NCI-H2081 treated with DMSO at 0.1 percent for 48 hours (cell line): ENCODE results near the gene THSD7A.

Experiments used
- DNase-seq: peaks from one replicate; lab custom pipeline; 2025; lab: John Stamatoyannopoulos, UW

The THSD7A gene

GRCh38 chr7:11633310-11633709 lies 198.7 kb downstream of the THSD7A start:
- no peak for DNase-seq

- DNase-seq = no peak
These were observed 201.6 kb downstream of the THSD7A start for GRCh38 chr7:11630355-11630754.

GRCh38 chr7:11625669-11626068 lies 206.3 kb downstream of the THSD7A start:
- DNase-seq = no peak

GRCh38 chr7:11623093-11623678 lies 208.8 kb downstream of the THSD7A start:
- no peak for DNase-seq

GRCh38 chr7:11620406-11621253 lies 211.4 kb downstream of the THSD7A start:
- DNase-seq = no peak

- no peak for DNase-seq
These were observed 215.5 kb downstream of the THSD7A start for GRCh38 chr7:11616466-11616865.

- no peak for DNase-seq
These were observed 216.8 kb downstream of the THSD7A start for GRCh38 chr7:11615174-11615573.

GRCh38 chr7:11613292-11613930 lies 218.6 kb downstream of the THSD7A start:
- no peak for DNase-seq

- no peak for DNase-seq
These were observed 219.3 kb downstream of the THSD7A start for GRCh38 chr7:11612737-11613136.

GRCh38 chr7:11609096-11609670 lies 222.8 kb downstream of the THSD7A start:
- DNase-seq = no peak

GRCh38 chr7:11607686-11608085 lies 224.3 kb downstream of the THSD7A start:
- no peak for DNase-seq

- DNase-seq = no peak
These were observed 226.2 kb downstream of the THSD7A start for GRCh38 chr7:11605749-11606148.

GRCh38 chr7:11604505-11604904 lies 227.5 kb downstream of the THSD7A start:
- no peak for DNase-seq

GRCh38 chr7:11601761-11602160 lies 230.2 kb downstream of the THSD7A start:
- no peak for DNase-seq

GRCh38 chr7:11593322-11593721 lies 238.7 kb downstream of the THSD7A start:
- DNase-seq = no peak

- no peak for DNase-seq
These were observed 239.3 kb downstream of the THSD7A start for GRCh38 chr7:11592699-11593098.

GRCh38 chr7:11591943-11592342 lies 240.1 kb downstream of the THSD7A start:
- DNase-seq = no peak

- DNase-seq = no peak
These were observed 240.9 kb downstream of the THSD7A start for GRCh38 chr7:11591055-11591633.

- no peak for DNase-seq
These were observed 242.7 kb downstream of the THSD7A start for GRCh38 chr7:11589251-11589650.

- no peak for DNase-seq
These were observed 244.2 kb downstream of the THSD7A start for GRCh38 chr7:11587814-11588213.

- DNase-seq = no peak
These were observed 244.9 kb downstream of the THSD7A start for GRCh38 chr7:11587048-11587447.

GRCh38 chr7:11584406-11585031 lies 247.5 kb downstream of the THSD7A start:
- no peak for DNase-seq
